ENCODE measurements around the gene CHST9.
"Not testable (repeated sequence)": the region's sequence is repeated elsewhere in the genome, so short reads cannot be mapped to it uniquely, and the experiment has no call there.

The CHST9 gene, protein sequence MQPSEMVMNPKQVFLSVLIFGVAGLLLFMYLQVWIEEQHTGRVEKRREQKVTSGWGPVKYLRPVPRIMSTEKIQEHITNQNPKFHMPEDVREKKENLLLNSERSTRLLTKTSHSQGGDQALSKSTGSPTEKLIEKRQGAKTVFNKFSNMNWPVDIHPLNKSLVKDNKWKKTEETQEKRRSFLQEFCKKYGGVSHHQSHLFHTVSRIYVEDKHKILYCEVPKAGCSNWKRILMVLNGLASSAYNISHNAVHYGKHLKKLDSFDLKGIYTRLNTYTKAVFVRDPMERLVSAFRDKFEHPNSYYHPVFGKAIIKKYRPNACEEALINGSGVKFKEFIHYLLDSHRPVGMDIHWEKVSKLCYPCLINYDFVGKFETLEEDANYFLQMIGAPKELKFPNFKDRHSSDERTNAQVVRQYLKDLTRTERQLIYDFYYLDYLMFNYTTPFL

DNA sequence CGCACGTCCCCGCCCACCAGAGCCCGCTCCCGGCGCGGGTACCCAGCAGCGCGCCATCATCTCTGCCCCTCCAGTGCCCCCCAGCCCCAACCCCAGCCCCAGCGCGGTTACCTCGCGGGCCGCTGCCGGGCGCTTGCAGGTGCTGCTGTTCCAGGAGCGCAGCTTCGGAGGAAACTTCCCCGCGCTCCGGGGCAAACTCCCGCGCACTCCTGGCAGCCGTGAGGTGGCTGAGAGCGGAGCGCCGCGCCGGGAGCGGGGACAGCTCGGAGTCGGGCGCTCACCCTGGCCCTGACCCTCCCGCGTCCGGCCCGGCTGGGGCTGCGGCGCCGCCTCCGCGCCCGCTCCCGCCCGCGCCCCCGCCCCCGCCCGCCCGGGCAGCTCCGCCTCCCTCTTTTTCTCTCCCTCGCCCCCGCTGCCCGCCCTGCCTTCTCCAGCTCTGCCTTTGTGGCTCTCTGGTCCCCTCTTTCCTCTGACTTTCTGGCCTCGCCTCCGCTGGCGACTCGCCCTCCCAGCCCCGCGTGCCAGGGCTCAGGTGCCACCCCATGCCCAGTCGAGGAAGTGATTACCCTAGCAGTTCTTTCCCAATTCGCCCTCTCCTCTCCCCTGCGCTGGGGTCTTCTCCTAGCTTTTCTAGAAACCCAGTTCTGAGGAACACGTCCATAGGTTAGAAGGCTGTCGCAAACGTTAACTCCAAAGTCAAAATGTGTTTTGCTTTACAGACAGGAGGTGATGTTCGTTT, at the start of gene CHST9:
Gene CHST9, minus strand, starts transcription at position 284 of the 739 bp plus-strand sequence. CDS start 42,499 bp downstream, outside the sequence.
- DNase-seq, result no peak

DNA sequence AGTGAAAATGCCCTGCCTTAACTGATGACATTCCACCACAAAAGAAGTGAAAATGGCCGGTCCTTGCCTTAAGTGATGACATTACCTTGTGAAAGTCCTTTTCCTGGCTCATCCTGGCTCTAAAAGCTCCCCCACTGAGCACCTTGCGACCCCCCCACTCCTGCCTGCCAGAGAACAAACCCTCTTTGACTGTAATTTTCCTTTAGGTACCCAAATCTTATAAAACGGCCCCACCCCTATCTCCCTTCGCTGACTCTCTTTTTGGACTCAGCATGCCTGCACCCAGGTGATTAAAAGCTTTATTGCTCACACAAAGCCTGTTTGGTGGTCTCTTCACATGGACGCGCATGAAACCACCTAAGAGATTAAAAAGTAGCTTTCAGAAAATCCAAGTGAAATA, 47.2 kb upstream of the CHST9 start:
- not testable (repeated sequence) for DNase-seq

DNA sequence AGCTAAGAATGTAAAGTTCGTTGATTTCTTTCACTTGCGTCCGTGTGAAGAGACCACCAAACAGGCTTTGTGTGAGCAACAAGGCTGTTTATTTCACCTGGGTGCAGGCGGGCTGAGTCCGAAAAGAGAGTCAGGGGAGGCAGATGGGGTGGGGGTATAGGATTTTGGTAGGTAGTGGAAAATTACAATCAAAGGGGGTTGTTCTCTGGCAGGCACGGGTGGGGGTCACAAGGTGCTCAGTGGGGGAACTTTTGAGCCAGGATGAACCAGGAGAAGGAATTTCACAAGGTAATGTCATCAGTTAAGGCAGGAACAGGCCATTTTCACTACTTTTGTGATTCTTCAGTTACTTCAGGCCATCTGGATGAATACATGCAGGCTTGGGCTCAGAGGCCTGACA, 46.6 kb upstream of the CHST9 start:
- DNase-seq, result not testable (repeated sequence)

DNA sequence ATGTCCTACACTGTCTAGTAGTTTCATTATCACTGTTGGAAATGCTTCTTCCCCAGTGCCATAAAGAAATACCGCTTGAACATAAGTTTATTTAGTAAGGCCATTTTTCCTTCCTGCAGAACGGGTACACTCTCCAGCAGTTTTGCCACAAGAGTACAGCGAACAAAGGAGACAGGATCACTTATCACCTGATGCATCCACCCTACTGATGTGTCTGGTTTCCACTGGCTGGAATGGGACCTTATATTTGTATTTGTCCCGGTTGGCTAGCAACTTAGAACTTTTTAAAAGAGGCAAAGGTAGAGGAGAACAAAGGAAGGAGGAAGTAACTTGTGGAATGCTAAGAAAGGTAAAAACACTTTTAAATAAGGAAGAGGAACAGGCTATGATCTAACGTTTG, 46.1 kb upstream of the CHST9 start:
- not testable (repeated sequence) for DNase-seq

DNA sequence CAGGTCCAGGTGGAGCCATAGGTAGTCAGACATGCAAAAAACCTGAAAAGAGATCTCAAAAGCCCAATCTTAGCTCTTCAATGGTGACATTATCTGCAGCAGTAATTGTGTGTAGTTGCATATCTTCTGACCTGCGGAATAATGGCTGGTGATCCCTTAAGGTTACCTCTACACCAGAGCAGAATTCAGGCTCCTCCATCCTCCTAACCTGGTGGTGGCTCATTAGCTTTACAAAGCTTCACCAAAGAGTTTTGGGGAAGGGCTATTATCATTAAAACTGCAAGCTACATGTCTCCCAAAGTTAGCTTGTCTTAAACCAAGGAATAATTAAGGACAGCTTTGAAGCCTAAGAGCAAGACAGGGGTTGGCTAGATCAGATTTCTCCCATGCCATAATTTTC, 42.6 kb upstream of the CHST9 start:
- DNase-seq, result no peak

DNA sequence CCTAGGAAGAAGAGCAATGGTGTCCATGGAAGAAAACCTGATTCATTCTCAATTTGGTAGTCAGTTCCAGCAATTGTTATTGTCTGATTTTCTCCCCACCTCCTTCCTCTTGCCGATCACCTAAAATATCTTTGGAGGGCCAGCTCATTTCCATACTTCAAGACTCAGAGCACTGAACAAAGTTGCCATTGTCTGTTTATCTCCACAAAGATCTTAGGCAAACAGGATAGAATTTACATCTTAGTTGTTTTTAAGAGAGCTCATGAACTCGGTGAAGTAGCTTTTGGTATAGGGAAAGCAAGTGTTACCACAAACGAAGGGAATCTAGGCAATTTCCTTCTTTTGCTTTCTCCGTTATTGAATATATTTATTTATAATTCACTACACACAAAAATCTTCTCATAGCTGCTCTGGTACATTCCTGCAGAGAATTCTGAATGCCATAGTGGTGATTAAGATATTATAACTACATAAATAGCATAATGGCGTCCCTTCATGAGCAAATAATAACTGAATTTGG, 41.5 kb upstream of the CHST9 start:
- DNase-seq, result no peak

DNA sequence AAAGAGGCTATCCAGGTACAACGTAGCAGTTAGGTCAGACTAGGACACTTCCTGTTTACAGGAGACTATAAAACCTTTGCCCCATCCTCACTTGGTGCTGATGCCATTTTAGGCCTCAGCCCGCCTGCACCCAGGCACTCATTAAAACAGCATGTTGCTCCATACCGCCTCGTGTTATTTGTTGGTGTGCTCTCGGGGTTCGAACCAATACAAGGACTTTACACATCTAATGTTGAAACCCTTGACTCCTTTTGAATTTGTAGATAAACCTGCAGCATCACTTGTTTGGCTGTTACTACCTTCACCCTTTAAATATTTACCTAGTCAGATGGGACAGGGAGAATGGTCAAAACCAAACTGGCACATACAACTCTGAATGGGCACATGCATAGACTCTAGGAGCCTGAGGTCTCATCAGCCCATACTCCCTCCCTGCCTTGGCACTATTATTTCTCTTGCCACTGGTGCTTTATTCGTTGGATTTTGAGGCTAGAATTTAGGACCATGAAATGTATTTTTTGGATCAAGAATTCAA, 40.9 kb upstream of the CHST9 start:
- no peak for DNase-seq

DNA sequence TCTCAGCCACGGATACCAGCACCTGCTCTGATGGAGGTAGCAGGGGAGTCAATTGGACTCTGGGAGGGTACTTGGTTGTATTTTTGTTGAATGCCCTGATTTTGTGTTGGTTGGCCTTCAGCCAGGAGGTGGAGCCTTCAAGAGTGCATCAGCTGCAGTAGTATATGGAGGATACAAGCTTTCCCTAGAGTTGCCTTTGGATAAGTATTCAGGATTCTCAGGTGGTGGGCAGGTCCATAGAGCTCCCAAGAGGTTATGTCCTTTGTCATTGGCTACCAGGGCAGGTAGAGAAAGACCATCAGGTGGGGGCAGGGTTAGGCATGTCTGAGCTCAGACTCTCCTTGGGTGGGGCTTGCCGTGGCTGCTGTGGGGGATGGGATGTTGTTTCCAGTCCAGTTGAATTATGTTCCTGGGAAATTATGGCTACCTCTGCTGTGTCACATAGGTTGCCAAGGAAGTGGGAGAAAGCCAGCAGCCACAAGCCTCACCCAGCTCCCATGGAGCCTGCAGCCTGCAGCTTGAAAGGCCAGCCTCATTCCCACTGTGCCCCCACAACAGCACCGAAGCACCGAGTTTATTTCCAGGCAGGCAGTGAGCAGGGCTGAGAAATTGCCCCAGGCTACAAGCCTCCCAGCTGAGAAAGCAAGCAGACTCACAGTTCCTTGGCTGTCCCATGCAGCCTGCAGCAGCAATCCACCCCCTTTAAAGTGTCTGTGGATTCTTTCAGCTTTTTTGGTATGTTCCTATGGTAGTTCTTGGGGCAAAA, 38.6 kb upstream of the CHST9 start:
- DNase-seq, result no peak

DNA sequence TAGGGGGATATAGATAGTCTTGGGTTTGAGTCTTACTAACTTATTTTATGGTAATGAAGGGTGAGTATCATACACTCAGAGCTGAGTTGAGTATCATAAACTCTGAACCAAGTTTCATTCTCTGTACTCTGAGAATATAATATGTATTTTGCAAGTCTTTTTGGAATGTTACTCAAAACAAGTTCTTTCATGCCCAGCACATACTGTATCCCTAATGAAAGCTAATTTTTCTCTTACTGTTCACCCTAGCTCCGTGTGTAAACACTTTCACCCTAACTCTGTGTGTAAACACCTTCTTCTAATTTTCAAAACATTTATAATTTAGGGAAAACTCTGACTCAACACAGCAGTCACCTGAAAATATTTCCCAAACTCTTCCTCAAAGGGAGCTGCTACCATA, 29.7 kb upstream of the CHST9 start:
- DNase-seq, result no peak

DNA sequence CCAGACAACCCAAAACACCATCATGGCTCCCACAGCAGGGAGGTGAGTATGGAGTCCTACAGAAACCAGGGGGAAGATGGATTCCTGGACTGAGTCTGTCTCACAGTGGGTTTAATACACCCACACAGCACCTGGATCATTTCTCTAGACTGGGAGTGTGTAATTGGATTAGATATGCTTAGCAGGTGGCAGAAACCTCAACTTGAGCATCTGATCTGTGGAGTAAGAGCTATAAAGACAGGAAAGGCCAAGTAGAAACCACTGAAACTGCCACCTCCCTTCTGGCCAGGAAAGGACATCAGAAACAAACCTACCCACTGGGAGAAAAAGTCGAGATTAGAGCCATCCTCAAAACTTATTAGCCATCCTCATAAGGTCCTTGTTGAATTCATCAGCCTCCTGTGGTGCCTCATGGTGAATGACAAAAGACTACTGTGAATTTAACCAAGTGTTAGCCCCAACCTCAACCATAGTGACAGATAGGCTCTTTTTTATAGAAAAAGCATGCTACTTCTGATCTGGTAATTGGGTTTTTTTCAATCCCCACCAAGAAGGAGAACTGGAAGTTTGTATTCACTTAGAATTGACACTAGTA, 28.1 kb upstream of the CHST9 start:
- DNase-seq, result no peak

DNA sequence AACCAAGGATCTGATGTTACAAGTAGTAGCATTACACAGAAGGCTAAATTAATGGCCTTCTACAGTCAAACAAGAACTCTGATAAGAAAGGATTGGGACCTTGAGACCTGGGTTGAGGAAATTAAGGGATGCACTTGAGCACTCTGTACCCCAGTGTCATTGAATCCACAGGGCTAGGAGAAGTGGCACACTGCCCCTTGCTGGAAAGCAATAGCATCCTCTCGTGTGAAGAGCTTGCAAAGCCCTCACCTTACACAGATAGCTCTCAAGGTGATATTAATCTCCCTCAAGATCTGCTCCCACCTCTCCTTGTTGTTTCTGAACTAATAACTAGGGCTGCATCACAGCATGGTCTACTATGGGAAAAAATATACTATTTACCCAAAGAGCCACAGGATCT, 26.5 kb upstream of the CHST9 start:
- DNase-seq, result no peak

DNA sequence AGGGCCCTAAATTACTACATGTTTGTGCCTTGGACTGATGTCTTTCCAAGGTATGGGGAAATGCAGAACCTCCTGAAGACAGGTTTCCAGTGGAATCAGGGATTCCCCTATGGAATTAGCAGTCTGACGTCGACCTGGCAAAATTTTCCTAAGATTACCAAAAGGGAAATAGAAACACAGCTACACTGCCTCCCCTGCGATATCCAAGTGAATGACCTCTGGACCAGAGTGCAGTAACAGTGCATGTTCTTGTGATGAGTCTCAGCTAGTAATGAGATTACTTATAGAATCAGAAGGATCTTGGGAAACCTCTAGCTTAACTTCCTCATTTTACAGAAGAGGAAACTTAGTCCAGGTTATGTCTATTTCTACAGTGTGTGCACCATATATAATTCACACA, 21.3 kb upstream of the CHST9 start:
- DNase-seq, result no peak

DNA sequence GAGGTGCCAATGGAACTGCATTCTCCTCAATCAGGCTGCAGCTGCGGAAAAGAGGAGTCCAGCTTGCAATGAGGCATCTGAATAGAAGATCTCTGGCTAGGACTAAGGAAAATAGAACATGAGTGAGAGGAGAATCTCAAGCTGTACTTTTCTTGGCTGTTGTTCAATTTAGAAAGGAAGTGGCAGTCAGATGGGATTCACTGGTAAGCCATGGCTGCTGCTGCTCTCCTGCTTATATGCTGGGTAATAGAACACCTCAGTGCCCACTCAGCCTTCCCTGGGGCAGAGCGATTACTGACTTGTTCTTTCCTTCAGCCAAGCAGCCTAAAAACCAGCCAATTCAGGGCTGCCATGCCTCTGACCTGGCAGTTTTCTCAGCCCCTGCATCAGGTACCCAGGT, 17.6 kb upstream of the CHST9 start:
- DNase-seq, result no peak

DNA sequence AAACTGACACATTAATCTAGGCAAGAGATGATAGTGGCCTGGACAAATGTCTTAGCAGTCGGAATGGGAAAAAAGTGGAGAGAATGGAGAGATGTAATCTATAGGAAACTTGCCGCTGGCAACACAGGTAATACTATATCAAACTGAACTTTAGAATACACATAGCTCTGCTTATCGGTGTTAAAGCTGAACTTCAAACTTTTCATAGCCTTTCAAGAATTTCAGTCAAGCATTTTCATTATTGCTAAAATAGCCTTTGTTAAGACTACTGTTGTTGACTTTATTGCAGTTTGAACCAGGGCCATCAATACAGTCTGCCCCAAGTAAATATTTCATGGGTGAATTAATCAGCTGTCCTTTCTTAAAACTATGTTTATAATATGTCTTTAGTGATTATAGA, 12.9 kb upstream of the CHST9 start:
- DNase-seq, result no peak

DNA sequence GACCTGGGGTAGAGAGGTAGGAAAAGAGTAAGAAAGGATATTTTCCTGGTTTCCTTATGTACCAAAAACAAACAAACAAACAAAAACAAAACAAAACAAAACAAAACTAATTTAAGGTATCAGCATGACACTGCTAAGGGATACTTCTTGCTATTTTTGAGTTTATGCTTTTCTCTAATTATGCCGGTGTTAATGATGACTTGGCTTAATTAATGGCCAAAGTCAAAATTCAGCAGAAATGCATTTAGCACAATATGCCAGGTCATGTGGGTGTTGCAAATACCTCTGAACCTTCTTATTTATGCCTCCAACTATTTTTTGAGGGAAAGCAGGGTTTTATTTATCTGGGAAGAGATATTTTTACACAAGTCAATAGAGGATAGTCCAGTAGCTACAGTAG, 3.2 kb upstream of the CHST9 start:
- no peak for DNase-seq

DNA sequence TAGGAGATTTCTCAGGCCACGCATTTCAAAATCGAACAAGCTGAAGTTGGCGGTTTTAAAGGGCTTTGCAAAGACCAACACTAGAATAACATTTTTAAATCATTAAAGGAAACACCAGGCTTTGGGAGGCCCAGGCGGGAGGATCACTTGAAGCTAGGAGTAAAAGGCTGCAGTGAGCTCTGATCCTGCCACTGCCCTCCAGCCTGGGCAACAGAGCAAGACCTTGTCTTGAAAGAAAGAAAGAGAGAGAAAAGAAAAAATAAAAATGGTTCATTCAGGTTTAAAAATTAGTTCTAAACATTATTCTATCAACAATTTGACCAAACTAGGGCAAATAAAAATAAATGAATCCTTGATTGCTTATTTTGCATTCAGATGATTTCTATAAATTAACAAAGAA, 789 bp upstream of the CHST9 start:
- no peak for DNase-seq

DNA sequence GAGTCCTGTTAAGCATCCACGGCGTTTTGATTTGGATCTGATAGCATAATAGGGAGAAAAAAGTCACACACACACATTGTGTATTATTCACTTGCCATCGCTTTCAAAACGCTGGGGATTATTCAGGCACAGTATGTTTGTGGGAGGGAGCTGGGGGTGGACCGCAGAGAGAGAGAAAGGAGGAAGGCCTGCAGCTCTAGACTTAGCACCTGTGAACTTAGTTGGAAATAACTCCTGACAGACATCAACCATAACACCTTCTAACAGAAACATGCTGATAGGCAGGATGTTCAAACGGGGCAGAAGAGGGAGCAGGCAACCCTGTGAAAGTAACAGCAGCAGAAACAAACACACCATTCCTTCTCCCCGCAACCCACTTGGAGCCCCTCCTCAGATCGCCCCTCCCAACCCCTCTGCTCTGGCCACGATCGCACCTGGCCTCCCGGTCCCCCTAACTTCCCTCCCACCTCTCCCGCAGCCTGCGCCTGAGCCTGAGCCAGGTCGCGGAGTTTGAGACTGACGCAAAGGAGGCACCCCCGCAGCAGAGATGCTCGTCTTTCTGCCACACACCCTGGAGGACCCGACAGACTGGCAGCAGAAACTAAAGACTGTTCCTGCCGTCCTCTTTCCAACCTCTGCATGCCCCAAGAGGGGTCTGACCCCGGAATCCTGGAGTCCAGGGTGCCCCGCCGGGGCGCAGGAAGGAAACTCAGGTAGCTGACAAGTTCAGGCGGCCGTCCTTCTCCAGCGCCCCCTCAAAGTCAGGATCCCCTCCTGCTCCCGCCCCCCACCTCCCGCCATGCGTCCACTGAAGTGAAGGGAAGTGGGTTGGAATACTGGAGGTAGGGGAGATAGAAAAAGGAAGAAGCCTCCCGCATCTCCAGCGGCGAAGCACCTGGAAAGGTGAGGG, 738 bp downstream of the CHST9 start:
- DNase-seq, result no peak

DNA sequence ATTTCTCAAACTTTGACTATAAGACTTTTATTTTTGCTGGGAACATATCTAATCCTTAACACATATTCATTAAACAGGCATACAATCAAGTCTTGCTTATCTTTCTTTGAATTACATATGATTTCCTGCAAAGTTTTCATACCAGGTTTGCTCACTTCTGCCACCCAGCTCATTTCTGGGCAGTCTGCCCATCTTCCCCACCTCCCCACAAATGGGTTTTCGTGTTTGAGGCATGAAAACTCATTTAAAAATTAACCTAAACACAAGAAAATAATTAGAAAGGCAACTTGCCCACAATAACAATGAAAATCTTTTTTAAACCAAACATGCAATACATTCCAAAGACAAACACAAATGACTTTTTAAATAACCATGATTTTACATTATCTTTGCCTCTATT, 3.4 kb downstream of the CHST9 start:
- DNase-seq, result no peak

DNA sequence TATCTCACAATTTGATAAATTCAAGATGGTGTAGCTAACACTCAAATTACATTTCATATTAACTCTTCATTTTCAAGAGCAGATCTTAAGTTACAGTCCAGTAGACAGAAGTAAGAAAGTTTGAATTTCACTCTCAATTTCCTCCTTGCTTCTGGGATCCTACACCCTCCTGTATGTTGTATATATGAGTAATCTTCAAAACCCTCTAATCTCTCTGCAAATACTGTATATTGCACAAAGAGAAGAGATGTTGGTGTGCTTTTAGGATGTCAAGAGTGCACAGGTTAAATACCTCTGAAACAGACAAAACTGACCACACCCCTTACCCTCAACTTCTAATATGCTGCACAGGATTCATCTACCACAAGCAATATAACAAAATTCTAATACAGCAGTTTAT, 6.7 kb downstream of the CHST9 start:
- DNase-seq, result no peak

DNA sequence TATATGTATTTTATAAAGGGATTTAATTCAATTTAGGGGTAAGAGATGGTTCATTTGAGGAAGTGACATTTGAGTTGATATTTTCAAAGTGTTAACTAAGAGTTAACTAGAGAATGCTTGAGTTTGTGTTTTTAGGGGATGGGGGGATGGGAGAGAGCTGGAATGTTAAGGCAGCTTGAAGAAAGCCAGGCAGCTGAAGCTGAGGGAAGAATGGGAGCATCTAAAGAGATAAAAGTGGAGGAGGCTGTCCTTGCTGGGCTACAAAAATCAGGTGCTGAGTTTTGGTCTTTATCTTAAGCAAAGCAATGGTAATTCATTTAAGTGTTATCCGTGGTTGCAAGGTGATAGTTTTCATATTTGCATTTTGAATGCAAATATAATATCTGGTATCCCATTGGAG, 9.2 kb downstream of the CHST9 start:
- no peak for DNase-seq

DNA sequence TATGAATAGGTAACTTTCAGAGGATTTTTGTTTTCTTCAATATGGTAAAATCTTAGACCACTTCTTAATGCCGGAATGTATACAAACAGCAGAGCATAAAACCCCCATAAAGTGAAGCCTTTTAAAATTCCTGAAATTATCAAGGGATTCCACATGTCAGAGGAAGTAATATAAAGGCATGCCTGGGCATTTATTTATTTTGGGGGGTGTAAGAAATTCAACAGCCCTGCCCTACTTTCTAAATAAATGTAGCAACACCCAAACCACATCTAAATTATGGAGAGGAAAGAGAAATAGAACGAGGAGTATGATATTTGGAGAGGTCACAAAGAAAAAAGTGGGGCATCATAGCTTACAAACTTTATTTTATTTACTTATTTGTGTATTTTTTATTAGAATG, 9.9 kb downstream of the CHST9 start:
- no peak for DNase-seq

DNA sequence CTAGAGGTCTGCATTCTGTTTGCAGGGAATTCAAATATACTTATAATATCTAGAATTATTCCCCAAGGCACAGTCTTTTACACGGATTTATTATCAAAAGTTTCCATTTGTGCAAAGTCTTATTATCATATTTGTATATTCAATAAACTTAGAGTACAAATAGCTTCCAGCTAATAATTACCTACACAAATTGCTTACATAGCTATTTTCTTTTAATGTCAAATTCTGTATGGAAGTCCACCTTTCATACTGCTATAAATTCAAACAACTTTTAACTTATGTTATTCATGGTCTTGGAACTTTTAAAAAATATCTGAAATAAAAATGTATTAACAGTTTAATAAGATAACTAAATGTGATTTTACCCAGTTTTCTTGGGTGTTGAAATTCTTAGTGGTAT, 13.1 kb downstream of the CHST9 start:
- no peak for DNase-seq
